ENCODE results near the gene VSX2. TPM values are rescaled to one million over a fixed set of nuclear protein-coding genes. Genes with fewer than 3 reads are reported as not detected.

VSX2 gene
- total and polyA plus RNA-seq, 2 donors, result 0.05 to 0.14 TPM

GRCh38 chr14:74281069-74281468 lies 41.8 kb downstream of the VSX2 start:
- Histone ChIP-seq H3K9me3 (ENCODE audit: control insufficient read depth in 2 of 2, insufficient read depth in 1 of 2, low read length in 1 of 2) (no peaks in the 10 kb centered on the region), H3K36me3 (ENCODE audit: control insufficient read depth in 2 of 2, insufficient read depth in 2 of 2, low read length in 1 of 2) (peaks cover 15 to 19% of the 10 kb centered on the region in 2 donors), H3K4me1 (ENCODE audit: control insufficient read depth in 2 of 2, insufficient read depth in 2 of 2, low read length in 2 of 2) (no peaks in the 10 kb centered on the region), H3K27ac (ENCODE audit: low read depth in 1 of 2, low read length in 1 of 2) (no peak overlapping the region), H3K27me3 (ENCODE audit: control insufficient read depth in 2 of 2, insufficient read depth in 1 of 2, low read length in 1 of 2) (no peaks in the 10 kb centered on the region), H3K4me3 (ENCODE audit: low read length in 2 of 2) (no peak overlapping the region)
- no peak for DNase-seq (ENCODE audit: low read depth in 6 of 9, low spot score in 9 of 9)
- 98% methylated on average over 2 of the region's 2 CpGs for WGBS

GRCh38 chr14:74286736-74287135 lies 47.5 kb downstream of the VSX2 start:
- no peak for DNase-seq (ENCODE audit: low read depth in 6 of 9, low spot score in 9 of 9)
- H3K4me1 ChIP-seq (ENCODE audit: control insufficient read depth in 2 of 2, insufficient read depth in 2 of 2, low read length in 2 of 2), result no peaks in the 10 kb centered on the region
- no peak overlapping the region for H3K4me3 ChIP-seq (ENCODE audit: low read length in 2 of 2)
- WGBS, result 97% methylated on average over 7 of the region's 7 CpGs
- H3K27ac ChIP-seq (ENCODE audit: low read depth in 1 of 2, low read length in 1 of 2), result no peak overlapping the region
- H3K36me3 ChIP-seq (ENCODE audit: control insufficient read depth in 2 of 2, insufficient read depth in 2 of 2, low read length in 1 of 2), result peaks cover 69 to 70% of the 10 kb centered on the region in 2 donors
- H3K9me3 ChIP-seq (ENCODE audit: control insufficient read depth in 2 of 2, insufficient read depth in 1 of 2, low read length in 1 of 2), result no peaks in the 10 kb centered on the region
- no peaks in the 10 kb centered on the region for H3K27me3 ChIP-seq (ENCODE audit: control insufficient read depth in 2 of 2, insufficient read depth in 1 of 2, low read length in 1 of 2)

- Histone ChIP-seq H3K9me3 (ENCODE audit: control insufficient read depth in 2 of 2, insufficient read depth in 1 of 2, low read length in 1 of 2) (no peaks in the 10 kb centered on the region), H3K27me3 (ENCODE audit: control insufficient read depth in 2 of 2, insufficient read depth in 1 of 2, low read length in 1 of 2) (no peaks in the 10 kb centered on the region), H3K4me1 (ENCODE audit: control insufficient read depth in 2 of 2, insufficient read depth in 2 of 2, low read length in 2 of 2) (no peaks in the 10 kb centered on the region), H3K4me3 (ENCODE audit: low read length in 2 of 2) (no peak overlapping the region), H3K27ac (ENCODE audit: low read depth in 1 of 2, low read length in 1 of 2) (no peak overlapping the region), H3K36me3 (ENCODE audit: control insufficient read depth in 2 of 2, insufficient read depth in 2 of 2, low read length in 1 of 2) (peaks cover 77 to 79% of the 10 kb centered on the region in 2 donors)
- 98% methylated on average over 5 of the region's 5 CpGs for WGBS
- DNase-seq (ENCODE audit: low read depth in 6 of 9, low spot score in 9 of 9), result no peak
Measured at GRCh38 chr14:74289801-74290200, 50.6 kb downstream of the VSX2 start.

GRCh38 chr14:74290415-74290814 lies 51.2 kb downstream of the VSX2 start:
- peak in 2 of 9 donors; percentile 21 to 26 for DNase-seq (ENCODE audit: low read depth in 6 of 9, low spot score in 9 of 9)
- no peak overlapping the region for H3K27ac ChIP-seq (ENCODE audit: low read depth in 1 of 2, low read length in 1 of 2)
- WGBS, result 85% methylated on average over 7 of the region's 7 CpGs

GRCh38 chr14:74292061-74292460 lies 52.8 kb downstream of the VSX2 start:
- Histone ChIP-seq H3K36me3 (ENCODE audit: control insufficient read depth in 2 of 2, insufficient read depth in 2 of 2, low read length in 1 of 2) (peaks cover 83 to 88% of the 10 kb centered on the region in 2 donors), H3K9me3 (ENCODE audit: control insufficient read depth in 2 of 2, insufficient read depth in 1 of 2, low read length in 1 of 2) (no peaks in the 10 kb centered on the region), H3K4me1 (ENCODE audit: control insufficient read depth in 2 of 2, insufficient read depth in 2 of 2, low read length in 2 of 2) (no peaks in the 10 kb centered on the region), H3K4me3 (ENCODE audit: low read length in 2 of 2) (no peak overlapping the region), H3K27ac (ENCODE audit: low read depth in 1 of 2, low read length in 1 of 2) (no peak overlapping the region), H3K27me3 (ENCODE audit: control insufficient read depth in 2 of 2, insufficient read depth in 1 of 2, low read length in 1 of 2) (no peaks in the 10 kb centered on the region)
- WGBS, result 95% methylated on average over 11 of the region's 11 CpGs
- no peak for DNase-seq (ENCODE audit: low read depth in 6 of 9, low spot score in 9 of 9)

More at GRCh38 chr14:74290415-74290814, 51.2 kb downstream of the VSX2 start:
- H3K9me3 ChIP-seq (ENCODE audit: control insufficient read depth in 2 of 2, insufficient read depth in 1 of 2, low read length in 1 of 2), result no peaks in the 10 kb centered on the region
- H3K4me3 ChIP-seq (ENCODE audit: low read length in 2 of 2), result no peak overlapping the region
- H3K36me3 ChIP-seq (ENCODE audit: control insufficient read depth in 2 of 2, insufficient read depth in 2 of 2, low read length in 1 of 2), result peaks cover 79 to 83% of the 10 kb centered on the region in 2 donors
- no peaks in the 10 kb centered on the region for H3K27me3 ChIP-seq (ENCODE audit: control insufficient read depth in 2 of 2, insufficient read depth in 1 of 2, low read length in 1 of 2)
- H3K4me1 ChIP-seq (ENCODE audit: control insufficient read depth in 2 of 2, insufficient read depth in 2 of 2, low read length in 2 of 2), result no peaks in the 10 kb centered on the region

GRCh38 chr14:74293606-74294005 lies 54.4 kb downstream of the VSX2 start:
- Histone ChIP-seq H3K36me3 (ENCODE audit: control insufficient read depth in 2 of 2, insufficient read depth in 2 of 2, low read length in 1 of 2) (peaks cover 72 to 84% of the 10 kb centered on the region in 2 donors), H3K27ac (ENCODE audit: low read depth in 1 of 2, low read length in 1 of 2) (no peak overlapping the region), H3K27me3 (ENCODE audit: control insufficient read depth in 2 of 2, insufficient read depth in 1 of 2, low read length in 1 of 2) (no peaks in the 10 kb centered on the region), H3K4me3 (ENCODE audit: low read length in 2 of 2) (no peak overlapping the region), H3K9me3 (ENCODE audit: control insufficient read depth in 2 of 2, insufficient read depth in 1 of 2, low read length in 1 of 2) (no peaks in the 10 kb centered on the region), H3K4me1 (ENCODE audit: control insufficient read depth in 2 of 2, insufficient read depth in 2 of 2, low read length in 2 of 2) (no peaks in the 10 kb centered on the region)
- no peak for DNase-seq (ENCODE audit: low read depth in 6 of 9, low spot score in 9 of 9)
- WGBS, result 98% methylated on average over 2 of the region's 2 CpGs

- no peaks in the 10 kb centered on the region for H3K27me3 ChIP-seq (ENCODE audit: control insufficient read depth in 2 of 2, insufficient read depth in 1 of 2, low read length in 1 of 2)
- H3K36me3 ChIP-seq (ENCODE audit: control insufficient read depth in 2 of 2, insufficient read depth in 2 of 2, low read length in 1 of 2), result peaks cover 64 to 79% of the 10 kb centered on the region in 2 donors
- no peaks in the 10 kb centered on the region for H3K4me1 ChIP-seq (ENCODE audit: control insufficient read depth in 2 of 2, insufficient read depth in 2 of 2, low read length in 2 of 2)
- H3K4me3 ChIP-seq (ENCODE audit: low read length in 2 of 2), result no peak overlapping the region
- no peak for DNase-seq (ENCODE audit: low read depth in 6 of 9, low spot score in 9 of 9)
- H3K9me3 ChIP-seq (ENCODE audit: control insufficient read depth in 2 of 2, insufficient read depth in 1 of 2, low read length in 1 of 2), result no peaks in the 10 kb centered on the region
- 93% methylated on average over 9 of the region's 9 CpGs for WGBS
- H3K27ac ChIP-seq (ENCODE audit: low read depth in 1 of 2, low read length in 1 of 2), result no peak overlapping the region
Measured at GRCh38 chr14:74296037-74296467, 56.8 kb downstream of the VSX2 start.

GRCh38 chr14:74297986-74298385 lies 58.7 kb downstream of the VSX2 start:
- no peak overlapping the region for H3K4me3 ChIP-seq (ENCODE audit: low read length in 2 of 2)
- H3K27ac ChIP-seq (ENCODE audit: low read depth in 1 of 2, low read length in 1 of 2), result no peak overlapping the region
- H3K36me3 ChIP-seq (ENCODE audit: control insufficient read depth in 2 of 2, insufficient read depth in 2 of 2, low read length in 1 of 2), result peaks cover 45 to 59% of the 10 kb centered on the region in 2 donors
- H3K4me1 ChIP-seq (ENCODE audit: control insufficient read depth in 2 of 2, insufficient read depth in 2 of 2, low read length in 2 of 2), result peaks cover 7 to 9% of the 10 kb centered on the region in 2 donors
- DNase-seq (ENCODE audit: low read depth in 6 of 9, low spot score in 9 of 9), result no peak
- H3K9me3 ChIP-seq (ENCODE audit: control insufficient read depth in 2 of 2, insufficient read depth in 1 of 2, low read length in 1 of 2), result no peaks in the 10 kb centered on the region
- no peaks in the 10 kb centered on the region for H3K27me3 ChIP-seq (ENCODE audit: control insufficient read depth in 2 of 2, insufficient read depth in 1 of 2, low read length in 1 of 2)
- WGBS, result 92% methylated on average over 10 of the region's 10 CpGs

GRCh38 chr14:74299061-74299545 lies 59.9 kb downstream of the VSX2 start:
- peaks cover 42 to 57% of the 10 kb centered on the region in 2 donors for H3K36me3 ChIP-seq (ENCODE audit: control insufficient read depth in 2 of 2, insufficient read depth in 2 of 2, low read length in 1 of 2)
- peaks cover 12 to 14% of the 10 kb centered on the region in 2 donors for H3K4me1 ChIP-seq (ENCODE audit: control insufficient read depth in 2 of 2, insufficient read depth in 2 of 2, low read length in 2 of 2)
- H3K27me3 ChIP-seq (ENCODE audit: control insufficient read depth in 2 of 2, insufficient read depth in 1 of 2, low read length in 1 of 2), result no peaks in the 10 kb centered on the region
- H3K27ac ChIP-seq (ENCODE audit: low read depth in 1 of 2, low read length in 1 of 2), result peak overlapping the region in 1 of 2 donors; percentile 8
- WGBS, result 78% methylated on average over 10 of the region's 10 CpGs
- H3K9me3 ChIP-seq (ENCODE audit: control insufficient read depth in 2 of 2, insufficient read depth in 1 of 2, low read length in 1 of 2), result no peaks in the 10 kb centered on the region
- peak in 1 of 9 donors; percentile 53 for DNase-seq (ENCODE audit: low read depth in 6 of 9, low spot score in 9 of 9)
- H3K4me3 ChIP-seq (ENCODE audit: low read length in 2 of 2), result no peak overlapping the region
